Neutrophil (primary cell): ENCODE results near the gene NAT14.
A peak's percentile ranks its signal among the peaks of the same experiment; 100 is the strongest.

ENCODE experiments used
- H3K27ac ChIP-seq: fragments of 200-600 bp; sonication (generic); 2 replicates; pipeline ENCODE4 v1.5.1; 2016; ENCODE audit warnings: mild to moderate bottlenecking, moderate library complexity
- H3K27me3 ChIP-seq: fragments of 200-600 bp; sonication (generic); 2 replicates; pipeline ENCODE4 v1.6.0; 2016; ENCODE audit warnings: mild to moderate bottlenecking
- H3K36me3 ChIP-seq: fragments of 200-600 bp; sonication (generic); 2 replicates; pipeline ENCODE4 v1.5.1; 2017
- H3K4me1 ChIP-seq, 2 experiments: fragments of 200-600 bp in 1 of 2; sonication (generic) in 1 of 2; 1 replicate in 1 of 2; 2 replicates in 1 of 2; pipeline versions ENCODE4 v1.5.1 to v1.6.1; 2013 to 2016; ENCODE audit warnings: low read depth in 1 of 2, low read length in 1 of 2, mild to moderate bottlenecking in 1 of 2, moderate library complexity in 1 of 2; ENCODE audit not compliant: control insufficient read depth in 1 of 2, insufficient read depth in 1 of 2
- H3K4me3 ChIP-seq, 2 experiments: fragments of 200-600 bp in 1 of 2; sonication (generic) in 1 of 2; 1 replicate in 1 of 2; 2 replicates in 1 of 2; pipeline ENCODE4 v1.5.1; 2013 to 2016; ENCODE audit warnings: low read depth in 1 of 2, low read length in 1 of 2, mild to moderate bottlenecking in 1 of 2, moderate library complexity in 1 of 2
- H3K9me3 ChIP-seq: fragments of 200-600 bp; sonication (generic); 2 replicates; pipeline ENCODE4 v1.5.1; 2016
- CTCF ChIP-seq: fragments of 200-600 bp; sonication (generic); IDR thresholded peaks from 2 replicates; pipeline ENCODE4 v1.5.1; 2016; ENCODE audit warnings: antibody characterized with exemption

NAT14 gene

GRCh38 chr19:55498246-55498840 lies 13.4 kb downstream of the NAT14 start:
- no peak for TF ChIP-seq CTCF
- no peak overlapping the region for H3K27ac ChIP-seq
- H3K27me3 ChIP-seq: peaks cover 15% of the 10 kb centered on the region
- H3K4me3 ChIP-seq: no peak overlapping the region
- no peaks in the 10 kb centered on the region for H3K9me3 ChIP-seq
- no peaks in the 10 kb centered on the region for H3K4me1 ChIP-seq
- no peaks in the 10 kb centered on the region for H3K36me3 ChIP-seq

- Histone ChIP-seq H3K4me3 (no peak overlapping the region), H3K27me3 (peaks cover 15% of the 10 kb centered on the region), H3K36me3 (no peaks in the 10 kb centered on the region), H3K4me1 (peaks cover 7 to 11% of the 10 kb centered on the region in 2 experiments), H3K27ac (no peak overlapping the region), H3K9me3 (no peaks in the 10 kb centered on the region)
- no peak for TF ChIP-seq CTCF
These were observed 15.5 kb downstream of the NAT14 start for GRCh38 chr19:55500368-55500952.

GRCh38 chr19:55502197-55502952 lies 17.4 kb downstream of the NAT14 start:
- H3K4me1 ChIP-seq: peaks cover 7 to 11% of the 10 kb centered on the region in 2 experiments
- no peak for TF ChIP-seq CTCF
- no peak overlapping the region for H3K27ac ChIP-seq
- peaks cover 17% of the 10 kb centered on the region for H3K27me3 ChIP-seq
- H3K4me3 ChIP-seq: no peak overlapping the region
- no peaks in the 10 kb centered on the region for H3K36me3 ChIP-seq
- no peaks in the 10 kb centered on the region for H3K9me3 ChIP-seq

GRCh38 chr19:55503157-55503501 lies 18.1 kb downstream of the NAT14 start:
- Histone ChIP-seq H3K4me1 (peaks cover 7 to 11% of the 10 kb centered on the region in 2 experiments), H3K36me3 (no peaks in the 10 kb centered on the region), H3K27me3 (peaks cover 17% of the 10 kb centered on the region), H3K27ac (no peak overlapping the region), H3K4me3 (no peak overlapping the region), H3K9me3 (no peaks in the 10 kb centered on the region)
- no peak for TF ChIP-seq CTCF

GRCh38 chr19:55503502-55504251 lies 18.7 kb downstream of the NAT14 start:
- no peak overlapping the region for H3K27ac ChIP-seq
- H3K4me1 ChIP-seq: peaks cover 7 to 11% of the 10 kb centered on the region in 2 experiments
- H3K27me3 ChIP-seq: peaks cover 17% of the 10 kb centered on the region
- no peaks in the 10 kb centered on the region for H3K9me3 ChIP-seq
- TF ChIP-seq CTCF: peak; percentile 93
- H3K4me3 ChIP-seq: peak overlapping the region; percentile 54 to 67
- H3K36me3 ChIP-seq: no peaks in the 10 kb centered on the region
